Mesenchymal stem cell (in vitro differentiated cells and primary cell): Measurements from ENCODE around the gene CDADC1.
A peak's percentile ranks its signal among the peaks of the same experiment; 100 is the strongest.

ENCODE experiments used
- DNase-seq: peaks from one replicate; pipeline ENCODE4 v3.0.0-alpha.2; 2013
- H2AFZ ChIP-seq: one replicate; pipeline ENCODE4 v1.6.1; 2013; ENCODE audit warnings: low read depth, mild to moderate bottlenecking, control low read depth, inconsistent platforms, low read length, moderate library complexity
- H2AK5ac ChIP-seq: 2 replicates; pipeline ENCODE4 v1.6.1; 2013; ENCODE audit warnings: low read length, moderate library complexity, mild to moderate bottlenecking, inconsistent platforms; ENCODE audit not compliant: severe bottlenecking
- H2BK120ac ChIP-seq: one replicate; pipeline ENCODE4 v1.6.1; 2013; ENCODE audit warnings: low read depth, mild to moderate bottlenecking, inconsistent platforms, low read length, moderate library complexity
- H2BK12ac ChIP-seq, 2 experiments: one replicate each; pipeline ENCODE4 v1.6.1; 2013; ENCODE audit warnings: inconsistent platforms in 2 of 2, low read length in 2 of 2, mild to moderate bottlenecking in 2 of 2, moderate library complexity in 2 of 2, control low read depth in 1 of 2
- H2BK15ac ChIP-seq: one replicate; pipeline ENCODE4 v1.6.1; 2013; ENCODE audit warnings: mild to moderate bottlenecking, low read depth, inconsistent platforms; ENCODE audit not compliant: poor library complexity, severe bottlenecking
- H2BK5ac ChIP-seq: 2 replicates; pipeline ENCODE4 v1.6.1; 2013; ENCODE audit warnings: low read depth, mild to moderate bottlenecking, low read length, control low read depth, inconsistent platforms; ENCODE audit not compliant: poor library complexity, severe bottlenecking
- H3K14ac ChIP-seq, 2 experiments: one replicate each; pipeline ENCODE4 v1.6.1; 2013; ENCODE audit warnings: inconsistent platforms in 2 of 2, low read length in 2 of 2, control low read depth in 1 of 2, mild to moderate bottlenecking in 1 of 2, moderate library complexity in 1 of 2
- H3K18ac ChIP-seq, 2 experiments: one replicate each; pipeline ENCODE4 v1.6.1; 2013; ENCODE audit warnings: inconsistent platforms in 2 of 2, low read length in 2 of 2, control low read depth in 1 of 2, low read depth in 1 of 2, mild to moderate bottlenecking in 1 of 2
- H3K23ac ChIP-seq, 2 experiments: one replicate each; pipeline ENCODE4 v1.6.1; 2013; ENCODE audit warnings: inconsistent platforms in 2 of 2, low read length in 2 of 2, mild to moderate bottlenecking in 2 of 2, moderate library complexity in 2 of 2, control low read depth in 1 of 2
- H3K27ac ChIP-seq: 2 replicates; pipeline ENCODE4 v1.5.1; 2013; ENCODE audit warnings: mild to moderate bottlenecking, moderate library complexity, low read length, control low read depth, inconsistent platforms; ENCODE audit not compliant: poor library complexity, severe bottlenecking
- H3K27me3 ChIP-seq, 2 experiments: 2 replicates each; pipeline versions ENCODE4 v1.6.1 to v1.7.0; 2013; ENCODE audit warnings: low read length in 2 of 2, mild to moderate bottlenecking in 2 of 2, moderate library complexity in 2 of 2, control low read depth in 1 of 2, inconsistent platforms in 1 of 2; ENCODE audit not compliant: control insufficient read depth in 1 of 2, insufficient read depth in 1 of 2
- H3K36me3 ChIP-seq, 2 experiments: 2 replicates each; pipeline versions ENCODE4 v1.6.1 to v1.7.0; 2013; ENCODE audit warnings: low read length in 2 of 2, control low read depth in 1 of 2, inconsistent platforms in 1 of 2, low read depth in 1 of 2, mild to moderate bottlenecking in 1 of 2; ENCODE audit not compliant: insufficient read depth in 2 of 2, control insufficient read depth in 1 of 2
- H3K4ac ChIP-seq, 2 experiments: one replicate each; pipeline ENCODE4 v1.6.1; 2013; ENCODE audit warnings: inconsistent platforms in 2 of 2, low read length in 2 of 2, mild to moderate bottlenecking in 2 of 2, moderate library complexity in 2 of 2, control low read depth in 1 of 2, low read depth in 1 of 2
- H3K4me1 ChIP-seq: 2 replicates; pipeline ENCODE4 v1.6.1; 2013; ENCODE audit warnings: low read depth, low read length, control low read depth; ENCODE audit not compliant: control insufficient read depth, insufficient read depth
- H3K4me2 ChIP-seq: 2 replicates; pipeline ENCODE4 v1.6.1; 2013; ENCODE audit warnings: low read length, mild to moderate bottlenecking, inconsistent platforms; ENCODE audit not compliant: poor library complexity, severe bottlenecking
- H3K4me3 ChIP-seq, 2 experiments: 2 replicates each; pipeline versions ENCODE4 v1.5.1 to v1.7.0; 2013; ENCODE audit warnings: low read length in 2 of 2, mild to moderate bottlenecking in 2 of 2, control low read depth in 1 of 2, low read depth in 1 of 2; ENCODE audit not compliant: insufficient read depth in 1 of 2
- H3K79me1 ChIP-seq: replicated peaks from 2 replicates; pipeline ENCODE4 v1.6.1; 2013; ENCODE audit warnings: mild to moderate bottlenecking, control low read depth, low read length, inconsistent platforms; ENCODE audit not compliant: poor library complexity, severe bottlenecking
- H3K9ac ChIP-seq: 2 replicates; pipeline ENCODE4 v1.7.0; 2013; ENCODE audit warnings: mild to moderate bottlenecking, low read length, moderate library complexity
- H3K9me3 ChIP-seq: 2 replicates; pipeline ENCODE4 v1.7.0; 2013; ENCODE audit warnings: mild to moderate bottlenecking, low read length; ENCODE audit not compliant: control insufficient read depth
- H4K8ac ChIP-seq: one replicate; pipeline ENCODE4 v1.6.1; 2013; ENCODE audit warnings: inconsistent platforms, mild to moderate bottlenecking, low read length, moderate library complexity
- H4K91ac ChIP-seq: one replicate; pipeline ENCODE4 v1.6.1; 2013; ENCODE audit warnings: mild to moderate bottlenecking, low read length, inconsistent platforms
- WGBS: methylation state at CpG from one replicate; pipeline ENCODE4 v1.1.7; 2013; ENCODE audit warnings: mixed read lengths; 5-methylcytosine and 5-hydroxymethylcytosine counted together

CDADC1 gene

GRCh38 chr13:49216334-49216733, 31.4 kb upstream of the CDADC1 start:
- Histone ChIP-seq H4K8ac (no peak overlapping the region), H2BK15ac (no peak overlapping the region)

GRCh38 chr13:49217962-49218492, 29.7 kb upstream of the CDADC1 start:
- no peak overlapping the region for H2AK5ac ChIP-seq
- H3K4me1 ChIP-seq, result peaks cover 20% of the 10 kb centered on the region
- peak overlapping the region in 1 of 2 experiments; percentile 57 for H3K23ac ChIP-seq
- 37% methylated on average over 17 of the region's 17 CpGs for WGBS
- no peak overlapping the region for H2BK15ac ChIP-seq
- H2BK12ac ChIP-seq, result no peak overlapping the region
- H3K36me3 ChIP-seq, result peaks cover 0 to 4% of the 10 kb centered on the region in 2 experiments
- no peak overlapping the region for H4K91ac ChIP-seq
- H2BK5ac ChIP-seq, result no peak overlapping the region
- no peak overlapping the region for H3K4ac ChIP-seq
- H3K4me2 ChIP-seq, result no peak overlapping the region
- no peak for DNase-seq
- peaks cover 59 to 61% of the 10 kb centered on the region in 2 experiments for H3K27me3 ChIP-seq
- H3K9me3 ChIP-seq, result no peaks in the 10 kb centered on the region
- H2AFZ ChIP-seq, result no peak overlapping the region
- H4K8ac ChIP-seq, result no peak overlapping the region
- no peak overlapping the region for H3K18ac ChIP-seq
- H2BK120ac ChIP-seq, result no peak overlapping the region
- no peak overlapping the region for H3K9ac ChIP-seq
- no peak overlapping the region for H3K4me3 ChIP-seq
- H3K27ac ChIP-seq, result no peak overlapping the region
- H3K14ac ChIP-seq, result no peak overlapping the region
- no peaks in the 10 kb centered on the region for H3K79me1 ChIP-seq

More at GRCh38 chr13:49216334-49216733, 31.4 kb upstream of the CDADC1 start:
- Histone ChIP-seq H3K9ac (no peak overlapping the region), H3K27ac (no peak overlapping the region), H3K27me3 (peaks cover 42 to 44% of the 10 kb centered on the region in 2 experiments), H4K91ac (no peak overlapping the region), H3K18ac (no peak overlapping the region), H3K9me3 (no peaks in the 10 kb centered on the region), H3K4me1 (peaks cover 20% of the 10 kb centered on the region), H3K14ac (no peak overlapping the region), H3K4me2 (no peak overlapping the region), H2AFZ (no peak overlapping the region), H2AK5ac (no peak overlapping the region), H3K4ac (no peak overlapping the region), H3K36me3 (peaks cover 7 to 10% of the 10 kb centered on the region in 2 experiments), H2BK120ac (no peak overlapping the region), H3K79me1 (no peaks in the 10 kb centered on the region), H2BK5ac (no peak overlapping the region), H3K23ac (no peak overlapping the region), H2BK12ac (no peak overlapping the region), H3K4me3 (no peak overlapping the region)
- 95% methylated on average over 4 of the region's 6 CpGs for WGBS
- DNase-seq, result no peak

GRCh38 chr13:49218493-49219051, 29.2 kb upstream of the CDADC1 start:
- Histone ChIP-seq H3K4me2 (no peak overlapping the region), H3K4ac (no peak overlapping the region), H3K4me1 (peaks cover 20% of the 10 kb centered on the region), H2BK5ac (no peak overlapping the region), H4K91ac (no peak overlapping the region), H4K8ac (no peak overlapping the region), H2AFZ (no peak overlapping the region), H3K18ac (no peak overlapping the region), H3K27ac (no peak overlapping the region), H3K4me3 (no peak overlapping the region), H3K79me1 (no peaks in the 10 kb centered on the region), H3K14ac (no peak overlapping the region), H3K23ac (peak overlapping the region in 1 of 2 experiments; percentile 57), H3K36me3 (peaks cover 0 to 4% of the 10 kb centered on the region in 2 experiments), H3K9me3 (no peaks in the 10 kb centered on the region), H3K9ac (no peak overlapping the region), H2AK5ac (no peak overlapping the region), H3K27me3 (peaks cover 64 to 67% of the 10 kb centered on the region in 2 experiments), H2BK120ac (no peak overlapping the region), H2BK12ac (no peak overlapping the region), H2BK15ac (no peak overlapping the region)
- WGBS, result 20% methylated on average over 25 of the region's 25 CpGs
- peak; percentile 14 for DNase-seq

GRCh38 chr13:49219647-49220035, 28.1 kb upstream of the CDADC1 start:
- H2BK120ac ChIP-seq, result no peak overlapping the region
- H2BK12ac ChIP-seq, result no peak overlapping the region
- no peak for DNase-seq
- no peak overlapping the region for H2AK5ac ChIP-seq
- H3K9ac ChIP-seq, result no peak overlapping the region
- peak overlapping the region in 1 of 2 experiments; percentile 17 for H3K23ac ChIP-seq
- H2BK15ac ChIP-seq, result no peak overlapping the region
- H3K36me3 ChIP-seq, result peaks cover 0 to 4% of the 10 kb centered on the region in 2 experiments
- no peak overlapping the region for H4K91ac ChIP-seq
- H3K4ac ChIP-seq, result no peak overlapping the region
- H3K4me1 ChIP-seq, result peaks cover 20% of the 10 kb centered on the region
- no peak overlapping the region for H2AFZ ChIP-seq
- H3K4me3 ChIP-seq, result peak overlapping the region in 1 of 2 experiments; percentile 49
- 18% methylated on average over 17 of the region's 17 CpGs for whole genome bisulfite sequencing
- no peaks in the 10 kb centered on the region for H3K79me1 ChIP-seq
- no peak overlapping the region for H3K18ac ChIP-seq
- H4K8ac ChIP-seq, result no peak overlapping the region
- no peaks in the 10 kb centered on the region for H3K9me3 ChIP-seq
- H2BK5ac ChIP-seq, result no peak overlapping the region
- no peak overlapping the region for H3K27ac ChIP-seq
- peak overlapping the region; percentile 82 for H3K4me2 ChIP-seq
- peaks cover 75 to 76% of the 10 kb centered on the region in 2 experiments for H3K27me3 ChIP-seq
- H3K14ac ChIP-seq, result no peak overlapping the region
